LNCaP clone FGC (cell line): ENCODE data around the gene NOTCH2.
"Not testable (repeated sequence)": the region's sequence is repeated elsewhere in the genome, so short reads cannot be mapped to it uniquely, and the experiment has no call there.

ENCODE experiments used
- DNase-seq: peaks from one replicate; pipeline ENCODE4 v3.0.0-alpha.2; 2011; ENCODE audit warnings: low read depth
- H3K4me3 ChIP-seq: 2 replicates; pipeline ENCODE4 v1.5.1; 2011; ENCODE audit warnings: mild to moderate bottlenecking, low read depth, low read length, control low read depth
- TF ChIP-seq, protein P1 (sequence below): IDR thresholded peaks from 2 replicates; pipeline ENCODE4 v1.5.1; 2012; ENCODE audit warnings: mild to moderate bottlenecking; ENCODE audit not compliant: control insufficient read depth, insufficient read depth; ENCODE audit errors: extremely low read depth

NOTCH2 gene

DNA sequence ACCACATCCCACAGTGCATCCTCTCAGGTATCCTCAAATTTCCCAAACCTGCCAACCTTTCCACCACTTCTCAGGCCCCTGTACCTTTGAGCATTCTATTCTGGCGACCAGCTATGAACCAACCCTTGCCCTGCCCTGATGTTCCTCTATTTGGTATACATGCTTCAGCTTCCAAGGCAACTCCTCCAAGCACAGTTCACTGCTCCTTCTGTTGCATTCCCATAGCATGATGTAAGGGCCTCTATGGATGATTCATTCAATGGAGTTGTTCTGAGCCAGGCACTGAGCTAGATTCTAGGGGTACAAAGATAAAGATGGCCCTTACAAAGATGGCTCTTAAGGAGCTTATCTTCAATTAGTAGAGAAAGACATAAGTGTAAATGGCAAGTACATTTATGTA lies 21.4 kb upstream of the NOTCH2 start:
- not testable (repeated sequence) for H3K4me3 ChIP-seq, DNase-seq

DNA sequence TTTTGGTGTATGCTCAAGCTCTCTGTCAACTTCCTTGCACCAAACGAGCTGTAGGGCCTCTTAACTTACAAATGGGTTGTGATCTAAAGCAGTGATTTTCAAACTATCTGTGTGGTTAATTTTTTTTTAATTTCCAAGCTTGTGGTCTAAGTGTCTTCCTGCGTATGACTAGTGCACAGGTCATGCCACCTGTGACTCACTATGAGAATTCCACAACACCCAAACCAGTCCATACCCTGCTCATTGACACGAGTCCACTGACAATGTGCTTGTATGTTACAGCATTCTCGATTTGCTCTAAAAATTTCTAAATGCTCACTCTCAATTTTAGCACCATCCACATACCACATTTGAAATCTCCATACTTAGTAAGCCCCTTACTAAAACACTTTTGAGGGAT lies 18.5 kb upstream of the NOTCH2 start:
- H3K4me3 ChIP-seq, DNase-seq: not testable (repeated sequence)

DNA sequence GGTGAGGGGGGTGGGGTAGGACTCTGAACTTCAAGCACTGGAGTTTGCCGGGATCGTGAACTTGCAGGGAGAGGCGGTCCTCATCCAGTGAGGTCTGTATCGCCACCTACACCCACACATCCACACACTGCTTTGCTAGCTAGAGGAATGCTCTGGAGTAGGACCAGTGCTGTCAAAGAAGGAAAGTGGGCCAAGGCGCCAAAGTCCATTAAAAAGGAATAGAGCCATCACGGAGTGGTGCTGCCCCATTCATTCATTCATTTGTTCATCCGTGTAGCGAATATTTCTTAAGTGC lies 405 bp upstream of the NOTCH2 start:
- not testable (repeated sequence) for DNase-seq, H3K4me3 ChIP-seq

DNA sequence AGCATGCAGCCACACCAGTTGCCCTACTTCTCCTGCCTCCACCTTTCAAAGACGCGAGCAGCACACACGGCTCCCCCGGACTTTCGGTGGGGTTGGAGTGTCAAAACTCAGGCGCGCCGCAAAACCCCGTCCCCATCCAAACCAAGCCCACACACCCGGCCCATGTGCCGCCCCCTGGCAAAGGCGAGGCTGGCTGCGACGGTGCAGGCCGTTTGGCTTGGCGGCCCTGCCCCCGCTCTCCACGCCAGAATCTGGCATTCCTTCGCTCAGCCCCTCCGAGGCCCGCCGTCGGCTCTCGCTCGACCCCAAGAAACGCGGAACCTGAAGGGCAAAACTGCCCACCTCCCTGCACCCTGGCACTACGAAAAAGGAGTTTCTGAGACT lies 787 bp downstream of the NOTCH2 start:
- peak overlapping the region; percentile 54 for H3K4me3 ChIP-seq
- DNase-seq = not testable (repeated sequence)

DNA sequence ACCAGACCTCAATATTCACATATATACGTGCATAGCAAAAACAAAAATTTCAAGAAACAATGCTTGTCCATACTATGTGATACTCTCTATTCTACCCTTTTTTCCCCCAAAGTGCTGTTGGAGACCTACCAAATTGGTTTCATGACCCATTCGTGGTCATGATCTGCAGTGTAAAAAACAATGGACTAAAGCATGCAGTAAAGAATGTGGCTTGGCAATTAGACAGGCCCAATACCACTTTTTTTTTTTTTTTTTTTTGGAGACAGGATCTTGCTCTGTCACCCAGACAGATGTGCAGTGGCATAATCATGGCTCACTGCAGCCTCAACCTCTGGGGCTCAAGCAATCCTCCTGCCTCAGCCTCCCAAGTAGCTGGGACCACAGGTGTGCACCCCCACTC lies 21.3 kb downstream of the NOTCH2 start:
- DNase-seq, H3K4me3 ChIP-seq: not testable (repeated sequence)

DNA sequence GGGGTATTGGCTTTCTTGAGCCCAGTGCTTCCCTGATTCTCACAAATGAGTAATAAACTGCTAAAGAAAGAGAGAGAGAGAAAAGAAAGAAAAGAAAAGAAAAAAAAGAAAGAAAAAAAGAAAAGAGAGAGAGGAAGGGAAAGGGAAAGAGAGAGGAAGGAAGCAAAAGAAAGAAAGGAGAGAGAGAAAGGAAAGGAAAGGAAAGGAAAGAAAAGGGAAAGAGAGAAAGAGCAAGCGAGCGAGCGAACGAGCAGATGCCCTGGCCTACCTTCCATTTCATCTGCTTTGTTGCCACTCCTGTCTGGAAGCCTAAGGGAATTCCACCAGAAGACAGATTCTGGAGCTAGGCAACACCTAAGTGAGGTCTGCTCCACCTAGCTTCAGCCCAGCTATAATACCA lies 27.7 kb downstream of the NOTCH2 start:
- DNase-seq, H3K4me3 ChIP-seq: not testable (repeated sequence)

DNA sequence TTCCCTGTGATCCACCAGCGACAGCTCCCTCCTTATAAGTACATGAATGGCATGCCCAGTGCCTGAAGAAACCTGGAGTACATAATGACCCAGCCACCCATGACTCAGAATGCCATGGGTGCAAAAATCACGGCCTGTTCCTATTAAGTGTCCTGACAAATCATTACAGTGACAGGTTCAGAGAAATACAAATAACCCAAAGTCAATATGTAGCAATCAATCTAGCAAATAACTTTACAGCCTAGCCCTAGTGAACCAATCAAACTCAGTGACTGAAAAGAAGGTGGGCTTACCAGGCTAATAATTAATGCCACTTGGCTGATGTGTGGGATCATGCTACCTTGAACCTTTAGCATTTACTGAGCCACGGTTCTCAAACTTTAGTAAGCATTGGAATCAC lies 37.2 kb downstream of the NOTCH2 start:
- not testable (repeated sequence) for H3K4me3 ChIP-seq, DNase-seq

DNA sequence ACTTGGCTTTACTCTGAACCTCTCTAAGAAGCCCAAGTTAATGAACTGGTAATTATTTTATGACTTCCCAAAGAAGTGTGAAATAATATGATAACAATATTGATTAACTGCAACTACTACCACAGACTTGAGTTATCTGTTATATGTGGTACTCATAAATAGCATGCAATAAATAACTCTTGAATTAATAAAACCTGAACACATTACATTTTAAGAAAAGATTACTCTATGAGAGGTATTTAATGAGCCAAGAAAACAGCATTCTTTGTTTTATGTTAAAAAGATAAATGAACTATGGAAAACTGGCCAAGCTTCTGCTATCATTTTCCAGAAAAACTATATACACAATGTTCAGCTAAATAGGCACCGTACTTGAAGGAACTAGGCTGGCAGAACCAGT lies 45.7 kb downstream of the NOTCH2 start:
- not testable (repeated sequence) for H3K4me3 ChIP-seq, DNase-seq

DNA sequence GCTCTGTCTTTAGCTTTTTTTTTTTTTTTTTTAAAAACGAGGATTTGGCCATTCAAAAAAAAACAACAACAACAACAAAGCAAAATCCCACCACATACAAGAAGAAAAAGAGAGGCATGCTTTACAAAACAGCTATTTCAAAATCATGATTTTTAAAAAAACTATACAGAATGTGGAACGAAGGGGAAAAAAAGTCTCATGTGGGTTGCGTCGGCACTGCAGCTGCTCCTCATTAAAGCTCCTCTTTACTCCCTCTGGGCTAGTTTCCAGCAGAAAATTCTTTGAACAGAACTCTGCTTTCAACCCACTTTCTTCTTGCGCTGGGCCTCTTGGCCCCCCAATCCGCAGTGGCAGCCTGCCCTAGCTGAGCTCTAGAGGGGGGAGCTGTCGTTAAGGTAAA lies 54.5 kb downstream of the NOTCH2 start:
- not testable (repeated sequence) for DNase-seq, H3K4me3 ChIP-seq

DNA sequence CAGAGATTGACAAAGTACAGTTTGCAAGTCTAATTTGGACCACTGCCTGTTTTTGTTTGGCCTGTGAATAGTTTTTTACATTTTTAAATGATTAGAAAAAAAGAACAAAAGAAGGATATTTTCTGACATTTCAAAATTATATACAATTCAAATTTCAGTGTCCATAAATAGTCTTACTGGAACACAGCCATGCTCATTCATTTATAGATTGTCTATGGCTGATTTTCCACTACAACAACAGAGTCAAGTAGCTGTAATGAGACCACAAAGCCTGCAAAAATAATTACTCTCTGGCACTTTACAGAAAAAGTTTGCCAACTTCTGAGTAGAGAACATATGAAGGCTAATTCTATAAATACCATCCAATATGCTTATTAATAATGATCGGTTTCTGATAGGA lies 61.1 kb downstream of the NOTCH2 start:
- DNase-seq, H3K4me3 ChIP-seq: not testable (repeated sequence)

DNA sequence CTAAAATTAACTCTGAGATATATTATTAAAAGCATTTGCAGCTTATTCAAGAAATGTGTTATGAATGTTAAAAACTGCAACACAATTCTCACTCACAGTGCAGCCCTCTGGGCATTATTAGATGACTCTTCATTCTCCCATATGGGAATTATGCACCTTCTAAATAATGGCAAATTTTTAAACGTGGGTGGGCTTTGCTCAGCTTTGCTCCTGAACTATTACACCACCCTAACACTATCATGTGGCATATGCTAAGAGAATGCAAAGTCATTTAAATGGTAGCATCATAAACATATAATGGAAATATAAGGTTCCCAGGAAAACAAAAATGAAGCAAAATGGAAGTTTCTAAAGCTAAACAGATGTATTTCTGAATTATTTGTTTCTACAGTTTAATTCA lies 61.6 kb downstream of the NOTCH2 start:
- not testable (repeated sequence) for H3K4me3 ChIP-seq, DNase-seq

DNA sequence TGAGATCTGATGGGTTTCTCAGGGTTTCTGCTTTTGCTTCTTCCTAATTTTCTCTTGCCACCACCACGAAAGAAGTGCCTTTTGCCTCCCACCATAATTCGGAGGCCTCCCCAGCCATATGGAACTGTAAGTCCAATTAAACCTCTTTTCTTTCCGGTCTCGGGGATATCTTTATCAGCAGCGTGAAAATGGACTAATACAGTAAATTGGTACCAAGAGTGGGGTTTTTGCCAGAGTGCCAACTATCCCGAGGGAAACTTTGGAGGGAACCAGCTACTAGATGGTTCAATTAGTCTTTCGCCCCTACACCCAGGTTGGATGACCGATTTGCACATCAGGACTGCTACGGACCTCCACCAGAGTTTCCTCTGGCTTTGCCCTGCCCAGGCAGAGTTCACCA lies 68.4 kb downstream of the NOTCH2 start:
- H3K4me3 ChIP-seq = not testable (repeated sequence)

DNA sequence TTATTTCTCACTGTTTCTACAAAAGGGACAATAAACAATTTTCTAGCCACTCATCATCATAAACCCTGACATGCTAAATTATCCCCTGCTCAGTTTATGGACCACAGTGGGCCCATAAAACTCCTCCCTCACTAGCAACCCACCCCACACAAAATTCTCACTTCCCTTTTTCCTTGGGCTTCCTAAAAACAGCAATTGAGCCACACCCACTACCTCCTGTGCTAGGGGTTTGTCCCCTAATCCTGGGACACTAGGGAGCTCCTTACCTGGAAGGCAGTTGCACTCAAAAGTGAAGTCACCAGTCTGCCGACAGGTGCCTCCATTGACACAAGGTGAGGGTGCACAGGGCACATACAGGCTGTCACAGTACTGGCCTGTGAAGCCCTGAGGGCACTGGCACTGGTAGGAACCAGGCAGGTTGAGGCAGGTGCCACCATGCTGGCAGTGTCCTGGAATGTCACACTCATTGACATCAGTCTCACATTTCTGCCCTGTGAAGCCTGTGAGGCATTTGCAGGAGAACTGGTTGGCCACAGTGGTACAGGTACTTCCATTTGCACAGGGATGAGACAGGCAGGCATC lies 72.6 kb downstream of the NOTCH2 start:
- H3K4me3 ChIP-seq, DNase-seq: not testable (repeated sequence)

More for the DNA sequence above, 68.4 kb downstream of the NOTCH2 start:
- not testable (repeated sequence) for DNase-seq

DNA sequence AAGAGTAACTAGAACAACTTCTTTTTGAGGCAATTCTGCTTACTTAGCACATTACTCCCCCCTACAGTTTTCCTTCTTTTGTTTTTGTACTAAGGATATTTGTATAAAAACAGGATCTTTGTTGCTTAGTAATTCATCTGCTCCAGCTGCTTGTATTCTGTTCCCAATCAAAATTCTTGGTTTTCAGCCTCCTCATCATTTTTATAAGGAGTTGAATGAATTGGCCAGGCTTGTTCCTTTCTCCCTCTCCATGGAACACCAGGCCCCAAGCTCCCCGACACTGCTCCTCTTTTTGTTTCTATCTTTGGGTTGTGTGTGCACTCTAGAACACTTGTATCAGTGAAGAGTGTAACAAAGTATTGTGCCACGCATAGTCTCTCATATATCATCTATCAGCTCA lies 73.5 kb downstream of the NOTCH2 start:
- not testable (repeated sequence) for DNase-seq, H3K4me3 ChIP-seq

DNA sequence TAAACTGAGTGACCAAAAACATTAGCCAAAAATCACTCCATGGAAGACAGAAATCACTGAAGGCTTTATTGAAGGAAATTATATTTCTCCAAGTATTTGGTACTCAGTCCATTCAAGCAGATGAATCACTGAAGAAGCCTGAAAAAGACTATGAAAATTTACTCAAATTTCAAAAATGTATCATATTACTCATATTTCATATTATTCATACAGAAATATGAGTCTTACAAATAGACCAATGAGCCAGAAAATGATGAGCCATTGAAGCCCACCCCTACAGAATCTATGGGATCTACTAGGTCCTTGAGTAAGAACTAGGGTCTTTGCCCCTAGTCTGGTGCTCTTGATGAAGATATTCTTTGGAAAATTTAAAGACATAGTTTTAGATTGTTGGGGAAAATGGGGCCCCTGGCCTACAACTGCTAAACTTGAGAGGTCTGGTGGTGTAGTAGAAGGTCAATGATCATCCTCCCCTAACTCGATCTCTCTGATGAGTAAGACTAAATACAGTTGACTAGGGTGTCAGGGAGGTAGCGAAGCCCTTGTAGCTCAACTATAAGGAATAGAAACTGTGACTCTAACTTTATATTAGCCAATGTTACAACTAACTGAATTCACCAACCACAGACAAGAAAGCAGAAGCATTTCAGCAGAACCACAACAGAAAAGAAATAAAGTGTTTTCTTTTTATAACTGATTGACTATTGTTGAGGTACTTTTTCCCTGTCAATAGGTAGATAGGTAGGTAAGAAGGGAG lies 81.0 kb downstream of the NOTCH2 start:
- TF ChIP-seq, protein P1, sequence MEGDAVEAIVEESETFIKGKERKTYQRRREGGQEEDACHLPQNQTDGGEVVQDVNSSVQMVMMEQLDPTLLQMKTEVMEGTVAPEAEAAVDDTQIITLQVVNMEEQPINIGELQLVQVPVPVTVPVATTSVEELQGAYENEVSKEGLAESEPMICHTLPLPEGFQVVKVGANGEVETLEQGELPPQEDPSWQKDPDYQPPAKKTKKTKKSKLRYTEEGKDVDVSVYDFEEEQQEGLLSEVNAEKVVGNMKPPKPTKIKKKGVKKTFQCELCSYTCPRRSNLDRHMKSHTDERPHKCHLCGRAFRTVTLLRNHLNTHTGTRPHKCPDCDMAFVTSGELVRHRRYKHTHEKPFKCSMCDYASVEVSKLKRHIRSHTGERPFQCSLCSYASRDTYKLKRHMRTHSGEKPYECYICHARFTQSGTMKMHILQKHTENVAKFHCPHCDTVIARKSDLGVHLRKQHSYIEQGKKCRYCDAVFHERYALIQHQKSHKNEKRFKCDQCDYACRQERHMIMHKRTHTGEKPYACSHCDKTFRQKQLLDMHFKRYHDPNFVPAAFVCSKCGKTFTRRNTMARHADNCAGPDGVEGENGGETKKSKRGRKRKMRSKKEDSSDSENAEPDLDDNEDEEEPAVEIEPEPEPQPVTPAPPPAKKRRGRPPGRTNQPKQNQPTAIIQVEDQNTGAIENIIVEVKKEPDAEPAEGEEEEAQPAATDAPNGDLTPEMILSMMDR = no peak
- no peak overlapping the region for H3K4me3 ChIP-seq
- DNase-seq = no peak
